Thymus (tissue), 11 donors: ENCODE data around the gene ALCAM. TPM values are rescaled to one million over a fixed set of nuclear protein-coding genes. Genes with fewer than 3 reads are reported as not detected.

Source experiments
- DNase-seq, 9 donors: peaks; one replicate each; pipeline ENCODE4 v3.0.0-alpha.2; 2013; ENCODE audit warnings: low spot score in 9 of 9, low read depth in 6 of 9, missing footprints in 1 of 9
- H3K27ac ChIP-seq, 2 donors: one replicate each; pipeline ENCODE4 v1.5.1; 2013; ENCODE audit warnings: control low read depth in 1 of 2, low read depth in 1 of 2, low read length in 1 of 2, mild to moderate bottlenecking in 1 of 2, moderate library complexity in 1 of 2
- H3K27me3 ChIP-seq, 2 donors: one replicate each; pipeline ENCODE4 v1.5.1; 2013; ENCODE audit warnings: low read length in 1 of 2; ENCODE audit not compliant: control insufficient read depth in 2 of 2, insufficient read depth in 1 of 2
- H3K36me3 ChIP-seq, 2 donors: one replicate each; pipeline ENCODE4 v1.5.1; 2013; ENCODE audit warnings: low read length in 1 of 2, mild to moderate bottlenecking in 1 of 2, moderate library complexity in 1 of 2; ENCODE audit not compliant: control insufficient read depth in 2 of 2, insufficient read depth in 2 of 2
- H3K4me1 ChIP-seq, 2 donors: one replicate each; pipeline ENCODE4 v1.5.1; 2013; ENCODE audit warnings: low read length in 2 of 2; ENCODE audit not compliant: control insufficient read depth in 2 of 2, insufficient read depth in 2 of 2
- H3K4me3 ChIP-seq, 2 donors: one replicate each; pipeline ENCODE4 v1.5.1; 2013; ENCODE audit warnings: low read length in 2 of 2, control low read depth in 1 of 2, mild to moderate bottlenecking in 1 of 2
- H3K9me3 ChIP-seq, 2 donors: one replicate each; pipeline ENCODE4 v1.5.1; 2013; ENCODE audit warnings: low read length in 1 of 2, mild to moderate bottlenecking in 1 of 2; ENCODE audit not compliant: control insufficient read depth in 2 of 2, insufficient read depth in 1 of 2
- WGBS: extraction: QIAGEN DNeasy Blood & Tissue Kit; methylation state at CpG from one replicate; pipeline ENCODE4 v1.1.7; 2013; 5-methylcytosine and 5-hydroxymethylcytosine counted together
- polyA plus RNA-seq: library from polyadenylated mRNA; stranded (reverse); fragments of 200-250 nt; gene quantifications from one replicate; pipeline ENCODE4 v1.2.3, GENCODE V29; 2013
- total RNA-seq: library from RNA; stranded (reverse); fragments of 120-200 nt; gene quantifications from one replicate; pipeline ENCODE4 v1.2.4, GENCODE V29; 2013
- donor health status: healthy.

ALCAM gene
- total and polyA plus RNA-seq, 2 donors = 28.4 to 38.3 TPM

GRCh38 chr3:105456017-105456416, 89.3 kb downstream of the ALCAM start:
- WGBS = 98% methylated on average over 6 of the region's 6 CpGs
- no peak for DNase-seq
- no peaks in the 10 kb centered on the region for H3K4me1 ChIP-seq
- H3K4me3 ChIP-seq = no peak overlapping the region
- H3K27me3 ChIP-seq = no peaks in the 10 kb centered on the region
- H3K9me3 ChIP-seq = no peaks in the 10 kb centered on the region
- no peak overlapping the region for H3K27ac ChIP-seq
- no peaks in the 10 kb centered on the region for H3K36me3 ChIP-seq

DNA sequence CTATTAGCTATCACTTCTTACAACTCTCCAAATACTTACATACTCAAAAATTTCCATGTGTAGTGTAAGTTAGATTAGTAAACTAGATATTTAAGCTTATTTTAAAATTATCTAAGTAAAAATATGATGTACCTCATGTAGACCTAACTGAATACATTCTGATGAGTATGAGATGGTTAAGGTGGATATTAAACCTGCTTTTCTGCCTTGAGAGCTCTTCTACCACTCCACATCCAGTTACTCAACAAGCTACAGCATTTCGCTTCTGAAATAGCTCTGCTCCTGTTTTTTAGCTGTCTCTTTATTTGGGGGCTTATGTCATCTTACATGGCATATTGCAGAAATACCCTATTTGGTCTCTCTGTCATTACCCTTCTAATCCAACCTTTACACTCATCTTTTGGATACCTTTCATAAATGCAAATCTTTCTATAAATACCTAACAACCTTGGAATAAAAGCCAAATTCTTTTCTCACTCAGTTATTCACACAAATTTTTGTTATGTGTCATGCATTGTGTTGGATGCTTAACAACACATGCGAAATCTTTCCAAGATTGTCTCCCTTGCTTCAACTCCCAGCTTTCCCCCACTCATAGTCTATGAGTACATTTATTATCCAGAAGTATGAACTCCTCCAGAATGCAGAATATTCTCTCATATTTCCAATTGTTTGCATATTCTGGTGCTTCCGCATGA, 92.0 kb downstream of the ALCAM start:
- WGBS = 96% methylated on average over 3 of the region's 3 CpGs
- no peaks in the 10 kb centered on the region for H3K27me3 ChIP-seq
- DNase-seq = no peak
- H3K27ac ChIP-seq = no peak overlapping the region
- H3K4me1 ChIP-seq = no peaks in the 10 kb centered on the region
- no peaks in the 10 kb centered on the region for H3K9me3 ChIP-seq
- H3K4me3 ChIP-seq = no peak overlapping the region
- H3K36me3 ChIP-seq = no peaks in the 10 kb centered on the region

GRCh38 chr3:105459566-105460290, 93.0 kb downstream of the ALCAM start:
- DNase-seq = no peak
- Histone ChIP-seq H3K4me3 (no peak overlapping the region), H3K9me3 (no peaks in the 10 kb centered on the region), H3K4me1 (no peaks in the 10 kb centered on the region), H3K27me3 (no peaks in the 10 kb centered on the region), H3K27ac (no peak overlapping the region), H3K36me3 (no peaks in the 10 kb centered on the region)
- 71% methylated on average over 3 of the region's 3 CpGs for WGBS

DNA sequence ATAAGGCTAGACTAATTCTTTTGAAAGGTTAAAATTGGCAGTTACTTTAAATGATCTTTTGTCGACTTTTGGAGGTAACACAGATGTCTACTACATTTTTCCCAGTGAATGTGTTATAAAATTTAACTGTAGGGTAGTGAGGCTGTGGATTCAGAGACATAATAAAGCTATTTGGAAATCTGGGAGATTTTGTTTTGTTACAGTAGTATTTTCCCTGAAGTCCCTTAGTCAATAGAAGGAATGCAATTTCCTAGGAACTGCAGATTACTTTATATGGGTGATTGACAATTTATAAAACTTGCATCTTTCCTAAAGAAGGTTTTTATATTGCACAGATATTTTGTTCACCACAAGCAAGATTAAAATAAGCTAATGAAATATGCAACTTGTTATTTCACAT, 96.9 kb downstream of the ALCAM start:
- no peaks in the 10 kb centered on the region for H3K27me3 ChIP-seq
- no peaks in the 10 kb centered on the region for H3K36me3 ChIP-seq
- WGBS = 94% methylated on average over 1 of the region's 1 CpG
- no peak for DNase-seq
- no peak overlapping the region for H3K27ac ChIP-seq
- no peaks in the 10 kb centered on the region for H3K4me1 ChIP-seq
- no peaks in the 10 kb centered on the region for H3K9me3 ChIP-seq
- H3K4me3 ChIP-seq = no peak overlapping the region

DNA sequence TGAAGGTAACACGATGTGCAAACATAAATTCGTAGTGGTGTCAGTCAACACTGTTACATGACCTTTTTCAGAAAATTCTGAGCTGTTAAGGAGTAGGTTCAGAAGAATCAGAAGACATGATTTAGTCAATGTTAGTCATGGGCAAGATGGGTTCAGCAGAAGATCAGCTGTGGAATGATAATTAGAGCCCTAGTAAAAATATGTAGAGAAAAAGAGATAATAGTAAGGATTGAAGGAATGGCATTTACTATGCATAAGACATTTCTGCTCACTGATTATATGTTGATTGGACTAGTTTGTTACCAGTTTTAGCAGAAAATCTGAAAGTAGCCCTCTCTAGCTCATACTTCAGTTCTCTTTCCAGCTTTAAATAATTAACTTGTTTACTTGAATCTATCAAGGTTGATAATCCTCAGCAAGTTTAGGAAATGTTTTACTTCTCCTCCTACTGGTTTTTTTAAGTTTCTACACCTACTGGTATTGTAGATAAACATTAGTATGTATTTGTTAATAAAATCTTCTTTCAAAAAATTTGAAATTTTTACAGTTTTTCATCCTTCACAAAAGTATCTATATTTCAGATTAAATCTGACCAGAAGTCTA, 98.6 kb downstream of the ALCAM start:
- Histone ChIP-seq H3K36me3 (no peaks in the 10 kb centered on the region), H3K9me3 (no peaks in the 10 kb centered on the region), H3K4me1 (no peaks in the 10 kb centered on the region), H3K27ac (no peak overlapping the region), H3K27me3 (no peaks in the 10 kb centered on the region), H3K4me3 (no peak overlapping the region)
- WGBS = 93% methylated on average over 2 of the region's 2 CpGs
- DNase-seq = no peak

GRCh38 chr3:105466072-105466471, 99.4 kb downstream of the ALCAM start:
- Histone ChIP-seq H3K27me3 (no peaks in the 10 kb centered on the region), H3K4me1 (no peaks in the 10 kb centered on the region), H3K27ac (no peak overlapping the region), H3K4me3 (no peak overlapping the region), H3K36me3 (no peaks in the 10 kb centered on the region), H3K9me3 (no peaks in the 10 kb centered on the region)
- WGBS = over 99% methylated on average over 3 of the region's 3 CpGs
- no peak for DNase-seq

- Histone ChIP-seq H3K27me3 (no peaks in the 10 kb centered on the region), H3K36me3 (no peaks in the 10 kb centered on the region), H3K4me3 (no peak overlapping the region), H3K9me3 (no peaks in the 10 kb centered on the region), H3K27ac (no peak overlapping the region), H3K4me1 (no peaks in the 10 kb centered on the region)
- 68% methylated on average over 2 of the region's 2 CpGs for WGBS
- no peak for DNase-seq
Measured at GRCh38 chr3:105466495-105467404, 100.0 kb downstream of the ALCAM start.

- H3K4me1 ChIP-seq = no peaks in the 10 kb centered on the region
- H3K9me3 ChIP-seq = no peaks in the 10 kb centered on the region
- H3K27me3 ChIP-seq = no peaks in the 10 kb centered on the region
- no peak for DNase-seq
- 95% methylated on average over 2 of the region's 2 CpGs for WGBS
- no peaks in the 10 kb centered on the region for H3K36me3 ChIP-seq
- no peak overlapping the region for H3K4me3 ChIP-seq
- no peak overlapping the region for H3K27ac ChIP-seq
Measured at GRCh38 chr3:105470851-105471250, 104.1 kb downstream of the ALCAM start.
